IPS DF 6.9 (cell line): ENCODE results near the gene LBX1.

ENCODE experiments used
- DNase-seq: peaks from one replicate; pipeline ENCODE4 v3.0.0-alpha.2; 2013; ENCODE audit warnings: low read depth, low spot score
- H3K27ac ChIP-seq: one replicate; pipeline ENCODE4 v1.5.1; 2013; ENCODE audit warnings: low read length, control low read depth
- H3K27me3 ChIP-seq: 2 replicates; pipeline ENCODE4 v1.6.1; 2013; ENCODE audit warnings: mild to moderate bottlenecking, low read length; ENCODE audit not compliant: control insufficient read depth, insufficient read depth
- H3K36me3 ChIP-seq: 2 replicates; pipeline ENCODE4 v1.6.1; 2013; ENCODE audit warnings: low read length; ENCODE audit not compliant: control insufficient read depth, insufficient read depth
- H3K4me1 ChIP-seq: 2 replicates; pipeline ENCODE4 v1.6.1; 2013; ENCODE audit warnings: low read length; ENCODE audit not compliant: control insufficient read depth, insufficient read depth
- H3K4me3 ChIP-seq: 2 replicates; pipeline ENCODE4 v1.5.1; 2013; ENCODE audit warnings: mild to moderate bottlenecking, low read length
- H3K9me3 ChIP-seq: 2 replicates; pipeline ENCODE4 v1.6.1; 2013; ENCODE audit warnings: low read length, inconsistent platforms; ENCODE audit not compliant: control insufficient read depth, insufficient read depth
- WGBS: extraction: QIAGEN DNeasy Blood & Tissue Kit; methylation state at CpG from one replicate; pipeline ENCODE4 v1.1.7; 2013; ENCODE audit warnings: mixed read lengths, missing lambda C conversion rate; ENCODE audit not compliant: insufficient read length, insufficient coverage; 5-methylcytosine and 5-hydroxymethylcytosine counted together

Gene LBX1

DNA sequence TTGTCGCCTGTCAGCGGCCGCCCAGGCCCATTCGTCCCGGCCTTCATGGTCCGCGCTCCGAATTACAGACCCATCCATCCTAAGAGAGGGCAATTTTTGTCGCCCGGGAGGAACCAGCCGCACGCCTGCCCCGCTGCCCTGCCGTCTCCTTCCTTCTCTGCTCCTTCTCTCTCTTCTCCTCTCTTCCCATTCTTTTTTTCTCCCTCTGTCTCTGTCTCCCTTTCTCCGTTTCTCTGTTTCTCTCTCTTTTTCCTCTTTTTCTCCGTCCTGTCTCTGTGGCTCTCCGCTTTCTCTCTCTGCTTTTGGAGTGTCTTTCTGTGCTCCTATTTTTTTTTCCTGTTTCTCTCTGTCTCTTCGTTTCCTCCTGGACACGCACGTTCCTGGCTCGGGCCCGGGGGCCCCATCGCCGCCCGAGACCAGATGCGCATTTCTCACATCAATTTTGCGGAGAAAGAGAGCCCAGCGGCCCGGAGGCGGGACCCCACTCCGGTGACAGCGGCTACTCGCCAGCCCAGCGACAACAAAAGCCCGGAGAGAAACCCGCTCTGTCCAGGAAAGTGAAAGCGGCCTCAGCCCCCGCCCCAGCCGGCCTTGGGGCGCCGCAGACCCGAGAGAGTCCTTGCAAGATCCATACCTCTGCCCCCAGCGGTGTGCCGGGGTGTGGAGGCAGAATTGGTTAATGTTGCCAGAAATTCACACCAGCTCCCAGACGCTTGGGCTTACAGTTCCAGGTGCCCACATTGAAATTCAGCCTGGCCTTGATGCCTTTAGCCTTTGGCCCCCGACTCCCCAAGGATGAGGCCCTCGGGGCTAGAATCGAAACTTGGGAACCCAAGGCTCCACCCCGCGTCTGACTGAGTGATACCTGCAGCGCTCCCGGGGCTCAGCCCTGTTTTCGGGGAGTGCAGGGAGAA is 4.1 kb downstream of the LBX1 start:
- WGBS: no CpG with 5 or more reads among the region's 53 CpGs
- no peaks in the 10 kb centered on the region for H3K36me3 ChIP-seq
- H3K4me3 ChIP-seq: no peak overlapping the region
- peaks cover 1% of the 10 kb centered on the region; the same call in 1 of the 2 replicates for H3K4me1 ChIP-seq
- no peak for DNase-seq
- H3K9me3 ChIP-seq: no peaks in the 10 kb centered on the region
- H3K27me3 ChIP-seq: peaks cover 96% of the 10 kb centered on the region
- H3K27ac ChIP-seq: no peak overlapping the region

DNA sequence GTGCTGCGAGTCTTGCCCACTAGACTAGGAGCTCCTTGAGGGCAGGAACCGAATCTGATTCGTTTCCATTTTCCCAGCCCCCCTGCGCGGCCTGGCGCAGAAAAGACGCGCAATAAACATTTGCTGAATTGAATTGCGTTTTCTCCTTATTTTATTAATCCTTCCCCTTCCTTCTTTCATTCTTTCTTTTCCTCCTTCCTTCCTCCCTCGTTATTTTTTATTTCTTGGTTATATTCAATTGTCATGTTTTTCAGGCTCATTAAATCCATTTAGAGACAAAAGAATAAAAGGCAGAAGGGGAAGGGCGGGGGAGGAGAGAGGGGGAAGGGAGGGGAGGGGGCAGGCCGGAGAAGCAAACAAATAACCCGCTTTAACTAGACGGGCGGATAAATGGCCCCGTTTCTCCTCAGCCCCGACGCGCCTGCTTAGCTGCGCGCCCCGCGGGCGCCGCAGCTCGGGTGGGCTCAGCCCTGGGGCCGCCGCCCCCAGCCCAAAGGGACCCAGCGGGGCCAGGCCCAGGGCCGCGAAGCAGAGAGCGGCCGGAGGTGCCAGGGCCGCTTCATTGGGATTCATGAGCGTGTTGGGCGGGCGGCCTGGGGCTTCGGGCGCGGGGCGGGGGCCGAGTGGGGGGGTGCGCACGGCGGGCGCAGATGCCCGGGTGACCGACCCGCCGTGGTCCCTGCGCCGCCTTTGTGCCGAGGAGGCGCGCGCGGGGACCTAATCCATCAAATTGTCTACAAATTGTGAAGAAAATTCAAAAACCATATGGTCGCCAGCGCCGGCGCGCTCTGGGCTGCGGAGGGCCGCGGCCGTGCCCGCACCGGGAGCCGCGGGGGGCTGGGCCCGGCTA is 5.0 kb downstream of the LBX1 start:
- Histone ChIP-seq H3K4me3 (no peak overlapping the region), H3K27ac (no peak overlapping the region), H3K9me3 (no peaks in the 10 kb centered on the region), H3K36me3 (no peaks in the 10 kb centered on the region), H3K4me1 (peaks cover 1% of the 10 kb centered on the region; the same call in 1 of the 2 replicates), H3K27me3 (peaks cover 96% of the 10 kb centered on the region)
- 100% methylated on average over 1 of the region's 71 CpGs for WGBS
- no peak for DNase-seq

DNA sequence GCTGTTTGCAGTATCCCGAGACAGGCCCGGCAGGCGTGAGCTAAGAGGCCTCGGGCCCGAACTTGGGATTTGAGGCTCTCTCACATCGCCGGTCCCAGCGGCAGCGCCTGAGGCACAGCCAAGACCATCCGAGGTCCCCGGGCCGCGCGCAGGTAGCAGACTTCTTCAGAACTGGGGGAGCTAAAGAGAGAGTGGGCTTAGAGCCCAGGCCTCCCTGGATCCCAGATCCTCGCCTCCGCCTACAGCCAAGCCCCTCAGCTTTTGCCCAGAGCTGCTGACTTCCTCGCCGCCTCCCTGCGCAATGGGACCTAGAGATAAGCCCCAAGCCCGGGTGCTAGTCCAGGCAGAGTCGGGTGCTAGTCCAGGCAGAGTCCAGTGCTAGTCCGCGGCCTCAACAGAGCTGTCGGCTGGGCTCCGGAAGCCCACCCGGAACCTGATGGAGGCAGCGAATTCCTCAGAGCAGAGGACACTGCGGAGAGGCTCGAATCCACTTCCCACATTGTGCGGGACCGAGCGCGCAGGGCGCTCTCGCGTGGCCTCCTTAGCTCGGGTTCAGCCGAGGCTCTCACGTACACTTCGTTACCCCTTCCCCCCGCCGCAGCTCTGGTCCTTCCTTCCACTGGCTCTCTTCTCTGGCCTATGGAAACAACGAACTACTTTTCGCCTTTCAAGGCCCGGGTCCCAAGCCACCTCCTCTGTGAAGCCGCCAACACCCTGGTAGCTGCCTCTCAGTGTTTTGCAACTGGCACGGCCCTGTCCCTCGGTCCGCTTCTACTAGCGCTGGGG is 5.8 kb downstream of the LBX1 start:
- Histone ChIP-seq H3K9me3 (no peaks in the 10 kb centered on the region), H3K4me1 (peaks cover 1% of the 10 kb centered on the region; the same call in 1 of the 2 replicates), H3K27ac (no peak overlapping the region), H3K4me3 (no peak overlapping the region), H3K36me3 (no peaks in the 10 kb centered on the region), H3K27me3 (peaks cover 97% of the 10 kb centered on the region)
- no peak for DNase-seq
- no CpG with 5 or more reads among the region's 50 CpGs for WGBS

DNA sequence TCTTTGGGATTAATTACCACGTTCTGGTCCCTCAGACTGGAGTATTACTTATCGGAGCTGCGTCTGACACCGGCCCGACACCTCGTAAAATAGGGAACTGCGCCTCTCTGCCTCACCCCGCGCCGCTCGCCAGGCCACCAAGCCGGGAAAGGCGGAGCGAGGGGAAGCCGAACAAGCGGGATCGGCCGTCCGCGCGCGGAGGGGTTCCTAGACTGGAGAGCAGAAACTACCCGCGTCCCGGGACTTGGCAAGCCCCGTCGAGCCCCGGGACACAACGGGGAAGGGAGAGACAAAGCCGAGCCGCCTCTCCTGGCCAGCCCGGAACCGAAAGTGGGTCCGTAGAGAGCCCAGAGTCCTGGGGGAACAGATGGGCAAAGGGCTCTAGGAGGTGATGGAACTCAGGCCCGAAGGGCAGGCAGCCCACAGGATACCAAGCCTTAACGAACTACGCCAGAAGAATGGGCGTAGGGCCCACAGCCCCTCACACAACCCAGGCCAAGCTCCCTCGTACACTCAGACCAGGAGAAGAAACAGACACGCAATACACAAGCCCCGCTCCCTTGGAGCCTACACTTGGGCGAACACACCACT is 6.5 kb downstream of the LBX1 start:
- Histone ChIP-seq H3K9me3 (no peaks in the 10 kb centered on the region), H3K4me3 (no peak overlapping the region), H3K27ac (no peak overlapping the region), H3K36me3 (no peaks in the 10 kb centered on the region), H3K27me3 (peaks cover 97% of the 10 kb centered on the region), H3K4me1 (0 out of 2 replicates have a peak, but pooled peaks cover 1% of the 10 kb centered on the region)
- no CpG with 5 or more reads among the region's 42 CpGs for WGBS
- no peak for DNase-seq

DNA sequence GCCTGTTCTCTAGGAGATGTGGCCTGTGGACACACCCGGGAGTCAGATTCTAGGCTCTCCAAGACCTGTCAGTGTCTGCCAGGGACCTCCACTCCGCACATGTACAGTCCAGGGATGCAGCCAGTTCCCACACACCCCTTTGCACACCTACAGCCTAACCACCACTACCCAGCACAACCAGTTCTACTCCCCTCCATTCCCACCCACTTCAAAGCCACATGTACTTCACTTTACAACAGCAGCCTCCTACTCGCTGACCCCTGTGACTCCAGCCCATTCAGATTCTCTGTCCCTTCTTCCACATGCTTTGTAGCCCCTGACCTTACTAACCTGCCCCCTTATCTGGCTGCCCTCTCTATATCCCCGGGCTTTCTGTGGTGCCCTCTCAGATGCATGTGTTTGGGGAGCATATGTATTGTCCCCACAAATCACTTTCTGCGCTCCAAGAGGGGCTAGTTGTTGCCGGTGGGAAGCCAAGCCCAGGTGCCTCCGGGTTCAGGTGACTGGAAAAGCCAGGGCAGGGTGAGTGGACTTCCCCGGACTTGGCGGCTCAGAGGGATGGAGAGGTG is 7.2 kb downstream of the LBX1 start:
- Histone ChIP-seq H3K4me1 (0 out of 2 replicates have a peak, but pooled peaks cover 1% of the 10 kb centered on the region), H3K36me3 (no peaks in the 10 kb centered on the region), H3K9me3 (no peaks in the 10 kb centered on the region), H3K27ac (no peak overlapping the region), H3K4me3 (no peak overlapping the region), H3K27me3 (peaks cover 95% of the 10 kb centered on the region)
- no CpG with 5 or more reads among the region's 9 CpGs for WGBS
- no peak for DNase-seq

DNA sequence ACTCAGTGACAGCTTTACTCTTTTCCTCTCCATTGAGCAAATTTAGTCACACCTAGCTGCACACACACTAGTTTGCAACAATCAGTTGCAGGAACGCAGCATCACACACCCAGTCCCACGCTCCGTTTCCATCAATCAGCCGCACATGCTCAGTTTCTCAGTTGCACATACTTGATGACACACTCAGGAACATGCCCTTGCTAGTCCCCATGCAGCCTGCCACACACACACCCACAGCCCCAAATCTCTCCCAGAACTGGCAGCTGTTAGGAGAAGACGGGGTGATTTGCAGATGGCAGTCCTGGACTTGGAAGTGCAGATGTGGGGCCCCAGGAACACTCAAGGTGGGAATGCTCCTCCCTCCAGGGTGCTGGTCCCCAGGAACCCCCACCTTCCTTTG is 7.7 kb downstream of the LBX1 start:
- Histone ChIP-seq H3K4me3 (no peak overlapping the region), H3K27ac (no peak overlapping the region), H3K4me1 (0 out of 2 replicates have a peak, but pooled peaks cover 1% of the 10 kb centered on the region), H3K36me3 (no peaks in the 10 kb centered on the region), H3K9me3 (no peaks in the 10 kb centered on the region), H3K27me3 (peaks cover 95% of the 10 kb centered on the region)
- no peak for DNase-seq
- no CpG with 5 or more reads among the region's 5 CpGs for WGBS

DNA sequence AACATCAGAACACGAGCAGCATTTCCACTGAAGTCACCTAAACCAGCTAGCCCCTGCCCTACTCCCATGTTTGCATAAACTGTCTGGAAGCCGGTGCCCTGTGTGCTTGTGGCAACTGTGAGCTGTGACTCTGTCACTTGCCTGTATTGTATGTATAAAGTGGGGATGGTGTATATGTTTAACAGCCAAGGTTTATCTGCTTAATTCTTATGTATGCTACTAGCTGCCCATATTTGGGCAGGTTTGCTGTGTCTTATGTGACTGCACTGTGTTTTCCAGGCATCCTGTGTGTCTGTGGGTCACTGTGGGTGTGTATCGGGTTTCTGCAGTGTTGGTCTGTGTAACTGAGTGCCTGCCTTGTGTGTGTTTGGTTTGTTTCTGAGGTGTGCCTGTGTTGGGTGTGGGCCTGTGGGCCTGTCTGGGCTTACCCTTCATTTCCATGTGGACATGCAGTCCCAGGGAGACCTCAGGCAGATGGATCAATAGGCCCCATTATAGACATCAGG is 9.3 kb downstream of the LBX1 start:
- WGBS: no CpG with 5 or more reads among the region's 3 CpGs
- H3K4me1 ChIP-seq: 0 out of 2 replicates have a peak, but pooled peaks cover 1% of the 10 kb centered on the region
- H3K27ac ChIP-seq: no peak overlapping the region
- H3K9me3 ChIP-seq: no peaks in the 10 kb centered on the region
- peaks cover 95% of the 10 kb centered on the region for H3K27me3 ChIP-seq
- no peaks in the 10 kb centered on the region for H3K36me3 ChIP-seq
- no peak overlapping the region for H3K4me3 ChIP-seq
- DNase-seq: no peak

DNA sequence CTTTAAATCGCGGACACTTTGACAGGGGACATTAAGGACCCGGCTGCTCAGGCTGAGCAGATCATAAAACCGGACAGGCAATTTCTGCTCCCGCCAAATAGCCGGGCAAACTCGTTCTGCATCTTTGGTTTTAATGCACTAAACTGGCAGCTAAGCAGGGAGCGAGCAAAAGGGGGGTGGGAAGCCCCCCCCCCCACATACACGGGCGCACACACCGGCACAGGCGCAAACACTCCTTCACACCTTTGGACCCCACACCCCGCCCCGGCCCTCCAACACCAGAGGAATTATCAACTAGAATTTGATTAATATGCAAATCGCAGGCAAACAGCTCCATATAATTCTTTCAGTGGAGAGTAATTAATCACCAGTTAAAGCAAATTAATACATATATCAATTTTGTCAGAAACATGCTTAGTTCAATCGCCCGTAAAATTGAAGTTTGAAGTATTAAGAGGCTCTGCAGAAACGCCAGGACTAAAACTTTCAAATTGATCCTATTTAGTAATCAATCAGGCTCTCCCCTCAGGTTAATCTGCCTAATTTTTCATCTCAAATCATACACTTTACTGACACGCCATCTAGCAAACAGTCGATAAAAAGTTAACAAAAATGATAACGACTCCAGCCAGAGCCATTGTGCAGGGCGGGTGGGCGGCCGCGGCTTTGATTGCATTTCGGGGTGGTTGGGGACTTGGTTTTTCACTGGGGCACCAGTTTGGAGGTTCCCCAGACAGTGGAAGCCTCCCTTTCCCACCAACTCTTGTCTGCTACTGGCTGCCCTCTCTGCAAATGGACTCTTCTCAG is 9.9 kb downstream of the LBX1 start:
- Histone ChIP-seq H3K4me3 (no peak overlapping the region), H3K9me3 (no peaks in the 10 kb centered on the region), H3K27me3 (peaks cover 95% of the 10 kb centered on the region), H3K4me1 (0 out of 2 replicates have a peak, but pooled peaks cover 1% of the 10 kb centered on the region), H3K27ac (no peak overlapping the region), H3K36me3 (no peaks in the 10 kb centered on the region)
- WGBS: no CpG with 5 or more reads among the region's 26 CpGs
- DNase-seq: no peak
